Measurements from ENCODE around the gene PROS1.

DNA sequence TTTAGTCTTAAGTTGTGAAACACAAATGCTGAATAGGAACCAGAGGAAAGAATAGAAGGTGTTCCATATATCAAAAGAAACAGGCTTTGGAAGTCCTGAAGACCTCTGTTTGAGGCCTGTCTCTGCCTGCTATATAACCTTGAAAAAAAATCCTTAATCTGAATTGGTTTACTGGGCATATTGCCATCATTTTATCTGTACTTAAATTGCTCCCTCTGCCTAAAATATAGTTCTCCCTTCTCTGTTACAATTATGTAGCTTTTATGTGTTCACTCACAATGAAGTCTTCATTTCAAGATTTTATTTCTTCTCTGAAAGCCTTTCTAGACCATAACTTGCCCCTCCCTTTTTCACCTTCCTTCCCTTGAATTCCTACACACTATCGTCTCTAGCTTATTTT lies 27.5 kb upstream of the PROS1 start:
- TF ChIP-seq, protein P1, sequence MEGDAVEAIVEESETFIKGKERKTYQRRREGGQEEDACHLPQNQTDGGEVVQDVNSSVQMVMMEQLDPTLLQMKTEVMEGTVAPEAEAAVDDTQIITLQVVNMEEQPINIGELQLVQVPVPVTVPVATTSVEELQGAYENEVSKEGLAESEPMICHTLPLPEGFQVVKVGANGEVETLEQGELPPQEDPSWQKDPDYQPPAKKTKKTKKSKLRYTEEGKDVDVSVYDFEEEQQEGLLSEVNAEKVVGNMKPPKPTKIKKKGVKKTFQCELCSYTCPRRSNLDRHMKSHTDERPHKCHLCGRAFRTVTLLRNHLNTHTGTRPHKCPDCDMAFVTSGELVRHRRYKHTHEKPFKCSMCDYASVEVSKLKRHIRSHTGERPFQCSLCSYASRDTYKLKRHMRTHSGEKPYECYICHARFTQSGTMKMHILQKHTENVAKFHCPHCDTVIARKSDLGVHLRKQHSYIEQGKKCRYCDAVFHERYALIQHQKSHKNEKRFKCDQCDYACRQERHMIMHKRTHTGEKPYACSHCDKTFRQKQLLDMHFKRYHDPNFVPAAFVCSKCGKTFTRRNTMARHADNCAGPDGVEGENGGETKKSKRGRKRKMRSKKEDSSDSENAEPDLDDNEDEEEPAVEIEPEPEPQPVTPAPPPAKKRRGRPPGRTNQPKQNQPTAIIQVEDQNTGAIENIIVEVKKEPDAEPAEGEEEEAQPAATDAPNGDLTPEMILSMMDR (IDR thresholded peaks at IDR 0.05): no peak
- no peak for TF ChIP-seq POLR2A (IDR thresholded peaks at IDR 0.05)
